Osteocyte (in vitro differentiated cells): ENCODE data around the gene HOMER1. TPM values are rescaled to one million over a fixed set of nuclear protein-coding genes. Genes with fewer than 3 reads are reported as not detected.

Source experiments
- DNase-seq: peaks from one replicate; pipeline ENCODE4 v3.0.0; 2021; ENCODE audit warnings: mixed read lengths; ENCODE audit not compliant: unreplicated experiment; ENCODE audit errors: extremely low spot score
- H3K27ac Mint-ChIP-seq: one replicate; pipeline ENCODE4 v1.8.0; 2021; ENCODE audit warnings: mild to moderate bottlenecking, mixed read lengths; ENCODE audit not compliant: unreplicated experiment
- H3K27me3 Mint-ChIP-seq: one replicate; pipeline ENCODE4 v1.8.0; 2021; ENCODE audit warnings: mixed read lengths; ENCODE audit not compliant: unreplicated experiment
- H3K36me3 Mint-ChIP-seq: one replicate; pipeline ENCODE4 v1.8.0; 2021; ENCODE audit warnings: mixed read lengths; ENCODE audit not compliant: unreplicated experiment
- H3K4me1 Mint-ChIP-seq: one replicate; pipeline ENCODE4 v1.8.0; 2021; ENCODE audit warnings: mixed read lengths; ENCODE audit not compliant: unreplicated experiment
- H3K4me3 Mint-ChIP-seq: one replicate; pipeline ENCODE4 v1.8.0; 2021; ENCODE audit warnings: mild to moderate bottlenecking, moderate library complexity, mixed read lengths; ENCODE audit not compliant: unreplicated experiment
- H3K9me3 Mint-ChIP-seq: one replicate; pipeline ENCODE4 v1.8.0; 2021; ENCODE audit warnings: mixed read lengths; ENCODE audit not compliant: unreplicated experiment
- total RNA-seq: library from RNA; stranded (reverse); gene quantifications from 2 replicates; pipeline ENCODE4 v1.2.1, GENCODE V29; 2021
- TF ChIP-seq, protein P1 (sequence below): fragments of 200-600 bp; sonication (generic); IDR thresholded peaks from 2 replicates; pipeline ENCODE4 v1.5.0; 2021; ENCODE audit warnings: antibody characterized with exemption, mild to moderate bottlenecking, moderate library complexity

The HOMER1 gene
- total RNA-seq, 1 donor from 2014 or later, result 7.2 TPM

DNA sequence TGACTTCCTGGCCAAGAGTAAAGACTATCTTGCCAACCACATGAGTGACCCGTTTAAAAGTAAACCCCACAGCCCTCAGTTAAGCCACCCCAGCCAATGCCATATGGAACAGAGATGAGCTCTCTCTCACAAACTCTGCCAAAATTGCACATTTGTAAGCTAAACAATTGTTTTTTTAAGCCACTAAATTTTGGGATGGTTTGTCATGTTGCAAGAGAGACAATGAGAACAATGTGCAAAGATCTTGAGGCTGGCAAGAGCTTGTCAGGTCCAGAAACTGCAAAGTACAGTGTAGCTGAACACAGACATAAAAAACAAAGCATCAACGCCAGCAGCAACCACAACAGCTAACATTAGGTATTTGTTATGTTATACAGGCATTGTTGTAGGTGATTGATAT is 27.8 kb downstream of the HOMER1 start:
- no peaks in the 10 kb centered on the region for H3K27me3 Mint-ChIP-seq
- no peaks in the 10 kb centered on the region for H3K36me3 Mint-ChIP-seq
- TF ChIP-seq, protein P1, sequence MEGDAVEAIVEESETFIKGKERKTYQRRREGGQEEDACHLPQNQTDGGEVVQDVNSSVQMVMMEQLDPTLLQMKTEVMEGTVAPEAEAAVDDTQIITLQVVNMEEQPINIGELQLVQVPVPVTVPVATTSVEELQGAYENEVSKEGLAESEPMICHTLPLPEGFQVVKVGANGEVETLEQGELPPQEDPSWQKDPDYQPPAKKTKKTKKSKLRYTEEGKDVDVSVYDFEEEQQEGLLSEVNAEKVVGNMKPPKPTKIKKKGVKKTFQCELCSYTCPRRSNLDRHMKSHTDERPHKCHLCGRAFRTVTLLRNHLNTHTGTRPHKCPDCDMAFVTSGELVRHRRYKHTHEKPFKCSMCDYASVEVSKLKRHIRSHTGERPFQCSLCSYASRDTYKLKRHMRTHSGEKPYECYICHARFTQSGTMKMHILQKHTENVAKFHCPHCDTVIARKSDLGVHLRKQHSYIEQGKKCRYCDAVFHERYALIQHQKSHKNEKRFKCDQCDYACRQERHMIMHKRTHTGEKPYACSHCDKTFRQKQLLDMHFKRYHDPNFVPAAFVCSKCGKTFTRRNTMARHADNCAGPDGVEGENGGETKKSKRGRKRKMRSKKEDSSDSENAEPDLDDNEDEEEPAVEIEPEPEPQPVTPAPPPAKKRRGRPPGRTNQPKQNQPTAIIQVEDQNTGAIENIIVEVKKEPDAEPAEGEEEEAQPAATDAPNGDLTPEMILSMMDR, result no peak
- no peak overlapping the region for H3K27ac Mint-ChIP-seq
- no peak for DNase-seq
- H3K4me3 Mint-ChIP-seq, result no peak overlapping the region
- H3K4me1 Mint-ChIP-seq, result peaks cover 2% of the 10 kb centered on the region
- no peaks in the 10 kb centered on the region for H3K9me3 Mint-ChIP-seq

GRCh38 chr5:79484731-79485130 is 29.2 kb downstream of the HOMER1 start:
- Mint-ChIP-seq H3K36me3 (no peaks in the 10 kb centered on the region), H3K27ac (no peak overlapping the region)
- no peak for DNase-seq

GRCh38 chr5:79481574-79481973 is 32.4 kb downstream of the HOMER1 start:
- TF ChIP-seq, protein P1, result no peak
- no peak for DNase-seq
- Mint-ChIP-seq H3K36me3 (peaks cover 3% of the 10 kb centered on the region), H3K9me3 (no peaks in the 10 kb centered on the region), H3K4me3 (no peak overlapping the region), H3K4me1 (no peaks in the 10 kb centered on the region), H3K27me3 (no peaks in the 10 kb centered on the region), H3K27ac (no peak overlapping the region)

More at GRCh38 chr5:79484731-79485130, 29.2 kb downstream of the HOMER1 start:
- no peak overlapping the region for H3K4me3 Mint-ChIP-seq
- H3K27me3 Mint-ChIP-seq, result no peaks in the 10 kb centered on the region
- H3K9me3 Mint-ChIP-seq, result no peaks in the 10 kb centered on the region
- TF ChIP-seq, protein P1, result no peak
- peaks cover 2% of the 10 kb centered on the region for H3K4me1 Mint-ChIP-seq

DNA sequence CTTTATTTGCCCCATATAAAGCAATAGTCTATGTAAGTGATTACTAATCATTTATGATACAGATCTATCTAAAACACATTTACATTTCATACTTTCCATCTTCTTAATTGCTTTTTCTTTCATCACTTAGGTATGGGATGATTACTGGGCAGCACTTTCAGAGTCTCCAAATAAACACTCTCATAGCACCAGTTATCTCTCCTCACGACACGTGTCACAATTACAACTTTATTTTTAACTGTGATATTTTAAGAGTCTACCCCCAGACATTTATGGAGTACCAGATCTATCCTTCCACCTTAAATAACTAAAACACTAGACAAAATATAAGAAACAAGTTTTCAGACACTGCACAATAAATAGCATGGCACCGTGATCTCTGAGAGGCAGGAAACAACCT is 32.9 kb downstream of the HOMER1 start:
- Mint-ChIP-seq H3K36me3 (peaks cover 4% of the 10 kb centered on the region), H3K4me3 (no peak overlapping the region), H3K4me1 (no peaks in the 10 kb centered on the region), H3K27ac (no peak overlapping the region), H3K9me3 (no peaks in the 10 kb centered on the region), H3K27me3 (no peaks in the 10 kb centered on the region)
- TF ChIP-seq, protein P1, result no peak
- no peak for DNase-seq

DNA sequence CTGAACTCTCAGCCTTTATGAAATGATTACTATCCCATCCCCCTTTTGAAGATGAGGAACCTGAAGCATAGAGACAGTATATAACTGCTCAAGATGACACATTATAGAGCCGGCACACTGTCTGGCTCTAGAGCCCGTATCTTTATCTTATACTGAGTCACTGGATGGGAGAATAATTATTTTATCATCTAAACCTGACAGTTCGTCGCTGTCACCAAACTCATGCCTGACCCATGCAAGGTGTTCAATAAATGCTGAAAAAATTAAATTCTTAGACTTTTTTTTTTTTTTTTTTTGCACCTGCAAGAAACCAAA is 38.8 kb downstream of the HOMER1 start:
- peaks cover 5% of the 10 kb centered on the region for H3K36me3 Mint-ChIP-seq
- DNase-seq, result no peak
- no peaks in the 10 kb centered on the region for H3K4me1 Mint-ChIP-seq
- H3K9me3 Mint-ChIP-seq, result no peaks in the 10 kb centered on the region
- TF ChIP-seq, protein P1, result no peak
- H3K27me3 Mint-ChIP-seq, result no peaks in the 10 kb centered on the region
- H3K4me3 Mint-ChIP-seq, result no peak overlapping the region
- H3K27ac Mint-ChIP-seq, result no peak overlapping the region
